ENCODE measurements around the gene SMIM14.

SMIM14 gene

GRCh38 chr4:39668887-39669286 is 30.2 kb upstream of the SMIM14 start:
- H3K4me3 ChIP-seq (ENCODE audit: low read depth, low read length): no peak overlapping the region
- DNase-seq (ENCODE audit: low read depth): no peak
- TF ChIP-seq MAX (IDR thresholded peaks at IDR 0.05; ENCODE audit: low read depth, low read length): no peak

- TF ChIP-seq POLR2A (IDR thresholded peaks at IDR 0.05; ENCODE audit: extremely low read depth, insufficient read length) (no peak), MYC (IDR thresholded peaks at IDR 0.05; ENCODE audit: low read depth, low read length) (no peak), CTCF (IDR thresholded peaks at IDR 0.05; ENCODE audit: low read depth, low read length) (no peak), MAX (IDR thresholded peaks at IDR 0.05; ENCODE audit: low read depth, low read length) (no peak)
- DNase-seq (ENCODE audit: low read depth): no peak
- H3K4me3 ChIP-seq (ENCODE audit: low read depth, low read length): no peak overlapping the region
Measured at GRCh38 chr4:39667706-39668105, 29.0 kb upstream of the SMIM14 start.

- TF ChIP-seq MYC (IDR thresholded peaks at IDR 0.05; ENCODE audit: low read depth, low read length) (no peak), POLR2A (IDR thresholded peaks at IDR 0.05; ENCODE audit: extremely low read depth, insufficient read length) (no peak), CTCF (IDR thresholded peaks at IDR 0.05; ENCODE audit: low read depth, low read length) (no peak), MAX (IDR thresholded peaks at IDR 0.05; ENCODE audit: low read depth, low read length) (no peak)
- DNase-seq (ENCODE audit: low read depth): no peak
- no peak overlapping the region for H3K4me3 ChIP-seq (ENCODE audit: low read depth, low read length)
Measured at GRCh38 chr4:39664828-39665731, 26.4 kb upstream of the SMIM14 start.

- no peak for DNase-seq (ENCODE audit: low read depth)
- TF ChIP-seq MYC (IDR thresholded peaks at IDR 0.05; ENCODE audit: low read depth, low read length) (no peak), MAX (IDR thresholded peaks at IDR 0.05; ENCODE audit: low read depth, low read length) (no peak), CTCF (IDR thresholded peaks at IDR 0.05; ENCODE audit: low read depth, low read length) (no peak), POLR2A (IDR thresholded peaks at IDR 0.05; ENCODE audit: extremely low read depth, insufficient read length) (no peak)
- H3K4me3 ChIP-seq (ENCODE audit: low read depth, low read length): no peak overlapping the region
Measured at GRCh38 chr4:39662683-39663082, 24.0 kb upstream of the SMIM14 start.

GRCh38 chr4:39660757-39661156 is 22.1 kb upstream of the SMIM14 start:
- DNase-seq (ENCODE audit: low read depth): no peak

More at GRCh38 chr4:39660757-39661156, 22.1 kb upstream of the SMIM14 start:
- TF ChIP-seq POLR2A (IDR thresholded peaks at IDR 0.05; ENCODE audit: extremely low read depth, insufficient read length) (no peak), MYC (IDR thresholded peaks at IDR 0.05; ENCODE audit: low read depth, low read length) (no peak), CTCF (IDR thresholded peaks at IDR 0.05; ENCODE audit: low read depth, low read length) (no peak), MAX (IDR thresholded peaks at IDR 0.05; ENCODE audit: low read depth, low read length) (no peak)
- no peak overlapping the region for H3K4me3 ChIP-seq (ENCODE audit: low read depth, low read length)
